Smooth muscle cell (in vitro differentiated cells): ENCODE results near the gene REST. TPM values are rescaled to one million over a fixed set of nuclear protein-coding genes. Genes with fewer than 3 reads are reported as not detected.

Source experiments
- DNase-seq: peaks from one replicate; lab custom pipeline; 2025; ENCODE audit not compliant: unreplicated experiment; lab: John Stamatoyannopoulos, UW
- H2AFZ ChIP-seq: fragments of 200-600 bp; sonication (generic); 2 replicates; pipeline ENCODE4 v1.6.0; 2016; ENCODE audit warnings: antibody characterized with exemption, low read depth, mild to moderate bottlenecking
- H3F3A ChIP-seq: fragments of 200-600 bp; sonication (generic); 2 replicates; pipeline ENCODE4 v1.6.0; 2017; ENCODE audit warnings: antibody characterized with exemption, low read depth
- H3K27ac ChIP-seq: fragments of 200-600 bp; sonication (generic); 2 replicates; pipeline ENCODE4 v1.5.1; 2016; ENCODE audit warnings: low read depth, mild to moderate bottlenecking
- H3K27me3 ChIP-seq: fragments of 200-600 bp; sonication (generic); 2 replicates; pipeline ENCODE4 v1.6.1; 2016; ENCODE audit warnings: low read depth, mild to moderate bottlenecking
- H3K36me3 ChIP-seq: fragments of 200-600 bp; sonication (generic); 2 replicates; pipeline ENCODE4 v1.5.1; 2016; ENCODE audit warnings: low read depth
- H3K4me1 ChIP-seq: fragments of 200-600 bp; sonication (generic); 2 replicates; pipeline ENCODE4 v1.5.1; 2016; ENCODE audit warnings: low read depth
- H3K4me2 ChIP-seq: fragments of 200-600 bp; sonication (generic); 2 replicates; pipeline ENCODE4 v1.6.0; 2016; ENCODE audit warnings: mild to moderate bottlenecking
- H3K4me3 ChIP-seq: fragments of 200-600 bp; sonication (generic); 2 replicates; pipeline ENCODE4 v1.5.1; 2016; ENCODE audit warnings: mild to moderate bottlenecking
- H3K79me2 ChIP-seq: fragments of 200-600 bp; sonication (generic); 2 replicates; pipeline ENCODE4 v1.6.0; 2016; ENCODE audit warnings: low read depth, mild to moderate bottlenecking
- H3K9ac ChIP-seq: fragments of 200-600 bp; sonication (generic); 2 replicates; pipeline ENCODE4 v1.6.0; 2016; ENCODE audit warnings: low read depth
- H3K9me3 ChIP-seq: fragments of 200-600 bp; sonication (generic); replicated peaks from 2 replicates; pipeline ENCODE4 v1.5.1; 2016; ENCODE audit warnings: low read depth
- H4K20me1 ChIP-seq: fragments of 200-600 bp; sonication (generic); 2 replicates; pipeline ENCODE4 v1.6.0; 2016; ENCODE audit warnings: low read depth
- CTCF ChIP-seq: fragments of 200-600 bp; sonication (generic); IDR thresholded peaks from 2 replicates; pipeline ENCODE4 v1.5.1; 2017; ENCODE audit warnings: borderline replicate concordance, mild to moderate bottlenecking, antibody characterized with exemption; ENCODE audit not compliant: insufficient read depth, poor library complexity, severe bottlenecking
- WGBS: methylation state at CpG from one replicate; pipeline ENCODE4 v1.1.7; 2016; ENCODE audit warnings: low lambda C conversion rate; 5-methylcytosine and 5-hydroxymethylcytosine counted together
- polyA plus RNA-seq: library from polyadenylated mRNA; unstranded; fragments of >200 nt; fragmentation: Nextera tagmentation; extraction: Ambion mirVana; gene quantifications from 2 replicates; pipeline ENCODE4 v1.2.1, GENCODE V29; 2016
- total RNA-seq: library from RNA; depleted of rRNA; stranded (reverse); fragments of >200 nt; gene quantifications from 2 replicates; pipeline ENCODE4 v1.2.3, GENCODE V29; 2014

REST gene
- total and polyA plus RNA-seq, 2 experiments from 2014 or later = 53.8 to 70.9 TPM

GRCh38 chr4:56863441-56864139 lies 44.1 kb upstream of the REST start:
- H3K4me1 ChIP-seq = no peaks in the 10 kb centered on the region
- H3F3A ChIP-seq = no peaks in the 10 kb centered on the region
- H3K36me3 ChIP-seq = no peaks in the 10 kb centered on the region
- no peak for TF ChIP-seq CTCF
- WGBS = 90% methylated on average over 7 of the region's 7 CpGs
- no peak overlapping the region for H3K4me2 ChIP-seq
- no peaks in the 10 kb centered on the region for H4K20me1 ChIP-seq
- no peaks in the 10 kb centered on the region for H3K27me3 ChIP-seq
- no peaks in the 10 kb centered on the region for H3K9me3 ChIP-seq
- H3K27ac ChIP-seq = no peak overlapping the region
- DNase-seq = no peak
- no peak overlapping the region for H3K9ac ChIP-seq
- H3K79me2 ChIP-seq = no peaks in the 10 kb centered on the region
- H3K4me3 ChIP-seq = no peak overlapping the region
- no peak overlapping the region for H2AFZ ChIP-seq

- Histone ChIP-seq H3F3A (no peaks in the 10 kb centered on the region), H3K9me3 (no peaks in the 10 kb centered on the region), H3K4me2 (no peak overlapping the region), H3K27me3 (no peaks in the 10 kb centered on the region), H3K36me3 (no peaks in the 10 kb centered on the region), H3K4me3 (no peak overlapping the region), H3K9ac (no peak overlapping the region), H3K4me1 (peaks cover 9% of the 10 kb centered on the region), H4K20me1 (no peaks in the 10 kb centered on the region), H3K79me2 (no peaks in the 10 kb centered on the region), H2AFZ (no peak overlapping the region), H3K27ac (no peak overlapping the region)
- 66% methylated on average over 4 of the region's 4 CpGs for WGBS
- DNase-seq = no peak
- no peak for TF ChIP-seq CTCF
These were observed 36.8 kb upstream of the REST start for GRCh38 chr4:56870946-56871345.

- Histone ChIP-seq H3K79me2 (no peaks in the 10 kb centered on the region), H3K4me3 (no peak overlapping the region), H3K27me3 (no peaks in the 10 kb centered on the region), H3F3A (no peaks in the 10 kb centered on the region), H3K27ac (no peak overlapping the region), H3K36me3 (no peaks in the 10 kb centered on the region), H3K4me2 (no peak overlapping the region), H3K9me3 (no peaks in the 10 kb centered on the region), H4K20me1 (no peaks in the 10 kb centered on the region), H3K4me1 (peaks cover 9% of the 10 kb centered on the region), H2AFZ (no peak overlapping the region), H3K9ac (no peak overlapping the region)
- no peak for TF ChIP-seq CTCF
- WGBS = 42% methylated on average over 10 of the region's 10 CpGs
- no peak for DNase-seq
These were observed 36.3 kb upstream of the REST start for GRCh38 chr4:56871371-56871866.

GRCh38 chr4:56874166-56874565 lies 33.5 kb upstream of the REST start:
- no peaks in the 10 kb centered on the region for H3F3A ChIP-seq
- 64% methylated on average over 10 of the region's 10 CpGs for WGBS
- H3K79me2 ChIP-seq = no peaks in the 10 kb centered on the region
- H3K36me3 ChIP-seq = no peaks in the 10 kb centered on the region
- H2AFZ ChIP-seq = no peak overlapping the region
- no peaks in the 10 kb centered on the region for H4K20me1 ChIP-seq
- H3K4me2 ChIP-seq = no peak overlapping the region
- no peak overlapping the region for H3K27ac ChIP-seq
- TF ChIP-seq CTCF = no peak
- H3K4me3 ChIP-seq = no peak overlapping the region
- H3K9ac ChIP-seq = no peak overlapping the region
- H3K4me1 ChIP-seq = peaks cover 9% of the 10 kb centered on the region
- no peaks in the 10 kb centered on the region for H3K9me3 ChIP-seq
- no peaks in the 10 kb centered on the region for H3K27me3 ChIP-seq
- DNase-seq = no peak
